ENCODE data around the gene LIMD2. TPM values are rescaled to one million over a fixed set of nuclear protein-coding genes. Genes with fewer than 3 reads are reported as not detected.

Gene LIMD2
- total and polyA plus RNA-seq, 8 donors, result 19.1 to 44.9 (median 32.8) TPM

DNA sequence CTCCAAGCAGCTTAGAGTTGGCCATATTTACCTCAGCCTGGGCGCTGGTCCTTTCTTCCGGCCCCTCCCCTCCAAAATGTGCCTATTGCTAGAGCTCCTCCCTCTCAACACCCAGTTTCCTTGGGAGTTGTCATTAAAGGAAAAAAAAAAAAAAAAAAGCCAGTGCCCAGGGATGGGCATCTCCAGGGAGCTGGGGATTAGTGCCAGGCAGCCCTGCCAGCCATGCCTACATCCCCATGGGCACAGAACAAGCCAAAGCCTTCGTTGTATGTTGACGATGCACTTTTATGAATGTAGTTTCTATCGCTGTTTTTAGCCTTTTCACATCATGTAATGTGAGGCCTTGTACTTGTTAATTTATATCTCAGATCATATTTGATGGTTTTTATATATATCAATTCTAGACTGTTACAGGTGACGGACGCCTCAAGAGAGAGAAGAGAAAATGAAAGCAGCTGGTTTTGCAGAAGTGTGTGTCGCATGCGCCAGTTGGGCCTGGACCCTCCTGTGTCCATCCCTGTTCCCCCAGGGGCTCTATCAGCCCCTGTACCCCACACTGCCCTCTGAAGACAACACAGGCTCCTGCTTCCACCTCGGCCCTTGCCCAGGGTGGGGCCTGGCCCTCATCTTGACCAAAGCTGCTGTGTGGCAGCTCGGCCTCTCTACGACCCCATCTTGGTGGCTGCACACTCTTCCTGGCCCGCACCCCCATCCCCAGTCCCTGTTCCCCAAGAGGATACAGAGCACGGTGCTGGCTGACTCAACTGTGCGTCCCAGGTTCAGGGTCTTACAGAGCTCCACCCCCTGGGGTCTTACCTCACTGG, 4.8 kb downstream of the LIMD2 start:
- Histone ChIP-seq H3K36me3 (peaks cover 0 to 56% of the 10 kb centered on the region in 2 donors), H3K9me3 (no peaks in the 10 kb centered on the region), H3K27ac (no peak overlapping the region), H3K4me3 (no peak overlapping the region), H3K4me1 (peaks cover 3 to 34% of the 10 kb centered on the region in 2 donors), H3K27me3 (no peaks in the 10 kb centered on the region)
- DNase-seq, result peak in 1 of 4 donors; percentile 63
- ATAC-seq, result no peak
- intact Hi-C loops (cut with DNase I), result no loop called here
- TF ChIP-seq, protein P1, sequence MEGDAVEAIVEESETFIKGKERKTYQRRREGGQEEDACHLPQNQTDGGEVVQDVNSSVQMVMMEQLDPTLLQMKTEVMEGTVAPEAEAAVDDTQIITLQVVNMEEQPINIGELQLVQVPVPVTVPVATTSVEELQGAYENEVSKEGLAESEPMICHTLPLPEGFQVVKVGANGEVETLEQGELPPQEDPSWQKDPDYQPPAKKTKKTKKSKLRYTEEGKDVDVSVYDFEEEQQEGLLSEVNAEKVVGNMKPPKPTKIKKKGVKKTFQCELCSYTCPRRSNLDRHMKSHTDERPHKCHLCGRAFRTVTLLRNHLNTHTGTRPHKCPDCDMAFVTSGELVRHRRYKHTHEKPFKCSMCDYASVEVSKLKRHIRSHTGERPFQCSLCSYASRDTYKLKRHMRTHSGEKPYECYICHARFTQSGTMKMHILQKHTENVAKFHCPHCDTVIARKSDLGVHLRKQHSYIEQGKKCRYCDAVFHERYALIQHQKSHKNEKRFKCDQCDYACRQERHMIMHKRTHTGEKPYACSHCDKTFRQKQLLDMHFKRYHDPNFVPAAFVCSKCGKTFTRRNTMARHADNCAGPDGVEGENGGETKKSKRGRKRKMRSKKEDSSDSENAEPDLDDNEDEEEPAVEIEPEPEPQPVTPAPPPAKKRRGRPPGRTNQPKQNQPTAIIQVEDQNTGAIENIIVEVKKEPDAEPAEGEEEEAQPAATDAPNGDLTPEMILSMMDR (IDR thresholded peaks at IDR 0.05), result no peak

DNA sequence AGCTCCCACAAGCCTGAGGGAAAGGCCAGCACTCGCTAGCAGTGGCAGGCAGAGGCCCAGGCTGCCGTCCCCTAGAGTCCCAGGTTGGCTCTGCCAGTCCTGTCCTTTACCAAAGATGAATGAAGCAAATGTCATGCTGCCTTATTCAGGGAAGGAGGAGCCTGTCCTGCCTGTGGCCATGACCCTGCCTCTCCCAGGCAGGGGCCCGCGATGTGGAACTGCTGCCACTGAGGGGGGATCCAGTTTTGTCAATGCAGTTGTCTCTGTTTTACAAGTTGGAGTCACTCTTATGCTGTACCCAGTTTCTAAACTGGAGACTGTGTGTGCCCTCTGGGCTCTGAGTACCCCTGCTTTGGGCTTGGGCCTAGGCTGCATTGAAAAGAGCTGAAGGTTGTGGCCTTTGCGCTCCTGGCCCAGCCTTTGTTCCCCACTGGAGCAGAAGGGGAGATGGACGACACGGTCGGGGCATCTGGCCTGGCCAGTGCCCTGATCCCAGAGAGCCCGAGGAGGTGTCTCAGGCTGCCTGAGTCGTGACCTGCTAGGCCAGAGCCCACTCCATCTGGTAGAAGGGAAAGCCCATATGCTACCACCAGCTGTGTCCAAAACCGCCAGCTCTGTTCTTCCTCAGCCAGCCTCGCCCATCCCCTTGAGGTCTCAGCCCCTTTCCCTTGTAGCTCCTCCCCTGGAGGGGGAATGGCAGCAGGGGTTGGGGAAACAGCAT, 5.5 kb downstream of the LIMD2 start:
- Histone ChIP-seq H3K27ac (no peak overlapping the region), H3K27me3 (no peaks in the 10 kb centered on the region), H3K36me3 (peaks cover 0 to 64% of the 10 kb centered on the region in 2 donors), H3K4me3 (no peak overlapping the region), H3K4me1 (peaks cover 3 to 33% of the 10 kb centered on the region in 2 donors), H3K9me3 (no peaks in the 10 kb centered on the region)
- DNase-seq (no peak), ATAC-seq (no peak)
- intact Hi-C loops (cut with DNase I), result no loop called here
- TF ChIP-seq, protein P1 (IDR thresholded peaks at IDR 0.05), result no peak

DNA sequence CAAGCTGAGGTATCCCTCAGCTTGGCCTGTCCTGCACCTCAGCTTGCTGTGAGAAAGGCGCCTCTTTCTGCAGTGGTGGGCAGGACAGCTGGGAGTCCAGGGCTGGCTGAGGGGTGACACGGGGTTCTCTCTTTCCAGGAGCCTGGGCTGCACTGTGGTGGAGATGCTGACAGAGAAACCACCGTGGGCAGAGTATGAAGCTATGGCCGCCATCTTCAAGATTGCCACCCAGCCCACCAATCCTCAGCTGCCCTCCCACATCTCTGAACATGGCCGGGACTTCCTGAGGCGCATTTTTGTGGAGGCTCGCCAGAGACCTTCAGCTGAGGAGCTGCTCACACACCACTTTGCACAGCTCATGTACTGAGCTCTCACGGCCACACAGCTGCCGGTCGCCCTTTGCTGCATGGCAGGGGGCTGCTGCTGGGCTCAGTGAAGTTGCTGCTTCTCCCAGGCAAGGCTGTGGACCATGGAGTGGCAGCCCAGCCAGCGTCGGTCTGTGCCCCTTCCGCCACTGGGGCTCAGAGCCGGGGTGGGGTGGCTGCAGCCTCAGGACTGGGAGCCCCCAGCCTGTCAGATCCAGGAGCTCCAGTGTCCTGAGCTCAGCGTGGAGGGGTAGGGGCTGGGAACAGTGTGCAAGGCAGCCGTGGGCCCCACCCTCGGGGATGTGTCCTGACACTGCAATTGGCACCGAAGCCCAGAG, 6.4 kb downstream of the LIMD2 start:
- ATAC-seq (no peak), DNase-seq (peak in 1 of 4 donors; percentile 55)
- no peaks in the 10 kb centered on the region for H3K27me3 ChIP-seq
- TF ChIP-seq, protein P1 (IDR thresholded peaks at IDR 0.05), result no peak
- no peak overlapping the region for H3K27ac ChIP-seq
- intact Hi-C loops (cut with DNase I), result no loop called here
- H3K36me3 ChIP-seq, result peaks cover 0 to 72% of the 10 kb centered on the region in 2 donors
- no peaks in the 10 kb centered on the region for H3K9me3 ChIP-seq
- H3K4me3 ChIP-seq, result no peak overlapping the region
- H3K4me1 ChIP-seq, result peaks cover 3 to 24% of the 10 kb centered on the region in 2 donors

DNA sequence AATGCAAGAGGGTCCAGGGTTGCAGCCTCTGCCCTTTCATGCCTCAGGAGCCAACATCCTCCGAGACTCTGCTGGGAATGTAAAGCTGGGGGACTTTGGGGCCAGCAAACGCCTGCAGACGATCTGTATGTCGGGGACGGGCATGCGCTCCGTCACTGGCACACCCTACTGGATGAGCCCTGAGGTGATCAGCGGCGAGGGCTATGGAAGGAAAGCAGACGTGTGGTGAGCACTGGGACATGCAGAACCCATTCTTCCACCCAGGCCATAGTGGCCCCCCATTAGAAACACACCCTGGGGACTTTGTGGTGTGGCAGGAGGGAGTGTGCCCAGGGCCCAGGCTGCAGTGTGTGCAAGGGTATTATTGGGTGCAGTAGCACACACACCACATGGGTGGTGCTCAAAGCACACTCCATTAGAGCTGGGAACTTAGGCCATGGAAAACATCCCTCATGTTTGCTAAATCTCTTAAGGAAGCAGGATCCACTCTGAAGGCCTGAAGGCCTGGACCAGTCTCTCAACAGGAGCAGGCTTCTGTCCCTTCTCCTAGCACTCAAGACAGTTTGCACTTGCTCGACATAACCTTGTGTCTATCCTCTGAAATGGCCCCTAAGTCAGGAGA, 7.6 kb downstream of the LIMD2 start:
- Histone ChIP-seq H3K27ac (no peak overlapping the region), H3K27me3 (no peaks in the 10 kb centered on the region), H3K4me1 (peaks cover 0 to 12% of the 10 kb centered on the region in 2 donors), H3K9me3 (no peaks in the 10 kb centered on the region), H3K4me3 (no peak overlapping the region), H3K36me3 (peaks cover 0 to 84% of the 10 kb centered on the region in 2 donors)
- no peak for DNase-seq
- no peak for ATAC-seq
- intact Hi-C loops (cut with DNase I), result no loop called here
- TF ChIP-seq, protein P1 (IDR thresholded peaks at IDR 0.05), result no peak

Data from left lung (tissue), 10 donors.